ENCODE results near the gene ADCK2.
A peak's percentile ranks its signal among the peaks of the same experiment; 100 is the strongest.
"Not testable (repeated sequence)": the region's sequence is repeated elsewhere in the genome, so short reads cannot be mapped to it uniquely, and the experiment has no call there.

Gene ADCK2

DNA sequence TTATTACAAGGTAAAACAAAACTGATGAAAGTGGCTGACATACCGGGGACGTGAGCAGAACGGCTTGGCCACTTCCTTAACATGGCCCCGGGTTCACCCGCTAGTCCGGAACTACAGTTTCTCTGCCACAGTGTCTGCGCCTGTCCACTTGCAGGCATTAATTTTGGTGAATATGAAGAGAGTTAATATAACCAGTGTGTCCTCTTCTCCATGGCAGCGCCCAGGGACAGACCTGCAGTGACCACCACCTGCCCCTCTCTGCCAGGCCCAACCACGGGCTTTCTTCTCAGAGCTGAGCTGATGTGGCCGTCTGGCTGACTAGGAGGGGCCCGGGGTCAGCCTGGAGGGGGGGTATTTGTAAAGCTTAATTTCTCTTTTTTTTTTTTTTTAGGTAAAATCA, 22.6 kb downstream of the ADCK2 start:
- Histone ChIP-seq H3K27ac (ENCODE audit: low read length) (no peak overlapping the region), H3K4me1 (ENCODE audit: control insufficient read depth, insufficient read depth, low read length) (peaks cover 2% of the 10 kb centered on the region; the same call in 1 of the 2 replicates), H3K36me3 (ENCODE audit: control insufficient read depth, insufficient read depth, low read length) (no peaks in the 10 kb centered on the region), H3K4me3 (ENCODE audit: low read length) (no peak overlapping the region), H3K27me3 (ENCODE audit: control insufficient read depth, insufficient read depth, low read length) (no peaks in the 10 kb centered on the region), H3K9me3 (ENCODE audit: control insufficient read depth, insufficient read depth, low read length) (no peaks in the 10 kb centered on the region)
- no CpG with 5 or more reads among the region's 11 CpGs for WGBS (ENCODE audit: insufficient coverage, insufficient read length)
- DNase-seq (ENCODE audit: low read depth, low spot score) = no peak

GRCh38 chr7:140696024-140696679, 23.4 kb downstream of the ADCK2 start:
- peak; percentile 37 for DNase-seq (ENCODE audit: low read depth, low spot score)
- H3K27ac ChIP-seq (ENCODE audit: low read length) = no peak overlapping the region
- no peaks in the 10 kb centered on the region for H3K27me3 ChIP-seq (ENCODE audit: control insufficient read depth, insufficient read depth, low read length)
- H3K4me3 ChIP-seq (ENCODE audit: low read length) = peak overlapping the region; percentile 54; the same call in 1 of the 2 replicates
- H3K36me3 ChIP-seq (ENCODE audit: control insufficient read depth, insufficient read depth, low read length) = no peaks in the 10 kb centered on the region
- H3K4me1 ChIP-seq (ENCODE audit: control insufficient read depth, insufficient read depth, low read length) = peaks cover 2% of the 10 kb centered on the region; the same call in 1 of the 2 replicates
- no peaks in the 10 kb centered on the region for H3K9me3 ChIP-seq (ENCODE audit: control insufficient read depth, insufficient read depth, low read length)
- no CpG with 5 or more reads among the region's 23 CpGs for WGBS (ENCODE audit: insufficient coverage, insufficient read length)

DNA sequence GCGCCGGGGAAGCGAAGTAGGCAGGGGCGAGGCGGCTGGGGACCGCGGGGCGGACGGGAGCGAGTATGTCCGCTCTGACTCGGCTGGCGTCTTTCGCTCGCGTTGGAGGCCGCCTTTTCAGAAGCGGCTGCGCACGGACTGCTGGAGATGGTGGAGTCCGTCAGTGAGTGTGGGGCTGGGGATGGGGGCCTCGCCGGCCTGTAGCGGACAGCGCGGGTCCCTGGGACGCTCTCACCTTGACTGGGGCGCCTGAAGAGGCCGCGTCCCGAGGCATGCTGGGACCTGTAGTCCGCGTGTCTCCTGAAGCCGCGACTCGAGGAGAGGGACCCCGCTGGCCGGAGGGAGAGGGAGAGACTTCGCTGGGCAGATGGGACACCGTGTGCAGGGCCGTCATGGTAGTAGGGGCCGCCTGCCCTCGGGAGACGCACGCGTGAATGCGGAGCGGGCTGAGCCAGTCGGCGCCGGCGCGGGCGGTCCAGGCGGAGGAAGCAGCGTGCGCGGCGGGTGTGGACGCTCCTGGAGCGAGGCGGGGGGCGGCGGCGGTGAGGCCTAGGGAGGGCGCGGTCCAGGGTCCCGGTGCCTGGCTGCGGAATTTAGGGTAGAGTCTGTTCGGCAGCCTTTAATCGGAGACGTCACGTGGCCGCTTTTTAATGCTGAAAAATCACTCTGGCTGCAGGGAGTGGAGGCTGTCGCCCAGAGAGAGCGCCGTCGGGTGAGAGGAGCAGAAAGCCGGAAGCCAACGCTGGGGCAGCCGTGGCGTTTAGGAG, 24.1 kb downstream of the ADCK2 start, which contains the start of gene NDUFB2:
Gene NDUFB2 (plus strand): TSS at position 29 of the 767 bp plus-strand sequence. CDS start 37 bp downstream, at position 66.
- no CpG with 5 or more reads among the region's 82 CpGs for WGBS (ENCODE audit: insufficient coverage, insufficient read length)
- Histone ChIP-seq H3K4me3 (ENCODE audit: low read length) (peak within 1 kb of the TSS; percentile 54), H3K36me3 (ENCODE audit: control insufficient read depth, insufficient read depth, low read length) (no peaks in the 10 kb centered on the region)

GRCh38 chr7:140697447-140698143, 24.9 kb downstream of the ADCK2 start:
- no peaks in the 10 kb centered on the region for H3K36me3 ChIP-seq (ENCODE audit: control insufficient read depth, insufficient read depth, low read length)
- WGBS (ENCODE audit: insufficient coverage, insufficient read length) = no CpG with 5 or more reads among the region's 24 CpGs
- H3K27ac ChIP-seq (ENCODE audit: low read length) = no peak overlapping the region

More for the DNA sequence above, 24.1 kb downstream of the ADCK2 start, which contains the start of gene NDUFB2:
- Histone ChIP-seq H3K4me1 (ENCODE audit: control insufficient read depth, insufficient read depth, low read length) (peaks cover 2% of the 10 kb centered on the region; the same call in 1 of the 2 replicates), H3K9me3 (ENCODE audit: control insufficient read depth, insufficient read depth, low read length) (no peaks in the 10 kb centered on the region), H3K27me3 (ENCODE audit: control insufficient read depth, insufficient read depth, low read length) (no peaks in the 10 kb centered on the region), H3K27ac (ENCODE audit: low read length) (no peak within 1 kb of the TSS)
- DNase-seq (ENCODE audit: low read depth, low spot score) = peak; percentile 43

GRCh38 chr7:140698477-140698876, 25.7 kb downstream of the ADCK2 start:
- WGBS (ENCODE audit: insufficient coverage, insufficient read length) = 100% methylated on average over 3 of the region's 8 CpGs
- Histone ChIP-seq H3K4me1 (ENCODE audit: control insufficient read depth, insufficient read depth, low read length) (peaks cover 2% of the 10 kb centered on the region; the same call in 1 of the 2 replicates), H3K27me3 (ENCODE audit: control insufficient read depth, insufficient read depth, low read length) (no peaks in the 10 kb centered on the region), H3K9me3 (ENCODE audit: control insufficient read depth, insufficient read depth, low read length) (no peaks in the 10 kb centered on the region), H3K36me3 (ENCODE audit: control insufficient read depth, insufficient read depth, low read length) (no peaks in the 10 kb centered on the region), H3K27ac (ENCODE audit: low read length) (no peak overlapping the region), H3K4me3 (ENCODE audit: low read length) (no peak overlapping the region)
- no peak for DNase-seq (ENCODE audit: low read depth, low spot score)

More at GRCh38 chr7:140697447-140698143, 24.9 kb downstream of the ADCK2 start:
- no peaks in the 10 kb centered on the region for H3K27me3 ChIP-seq (ENCODE audit: control insufficient read depth, insufficient read depth, low read length)
- H3K9me3 ChIP-seq (ENCODE audit: control insufficient read depth, insufficient read depth, low read length) = no peaks in the 10 kb centered on the region
- no peak for DNase-seq (ENCODE audit: low read depth, low spot score)
- peak overlapping the region; percentile 54 for H3K4me3 ChIP-seq (ENCODE audit: low read length)
- peaks cover 2% of the 10 kb centered on the region; the same call in 1 of the 2 replicates for H3K4me1 ChIP-seq (ENCODE audit: control insufficient read depth, insufficient read depth, low read length)

DNA sequence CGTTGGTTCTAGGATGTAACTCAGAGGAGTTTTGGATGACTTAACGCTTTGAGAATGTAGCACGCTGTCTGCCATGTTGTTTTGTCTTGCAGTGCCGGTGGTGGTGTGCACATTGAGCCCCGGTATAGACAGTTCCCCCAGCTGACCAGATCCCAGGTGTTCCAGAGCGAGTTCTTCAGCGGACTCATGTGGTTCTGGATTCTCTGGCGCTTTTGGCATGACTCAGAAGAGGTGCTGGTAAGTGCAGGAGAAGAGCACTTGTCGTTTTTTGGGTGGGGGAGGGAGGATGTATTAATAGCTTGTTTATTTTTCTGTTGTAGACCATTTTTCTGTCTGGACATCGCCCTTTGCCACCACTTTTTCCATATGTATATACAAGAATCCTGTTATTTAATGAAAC, 30.0 kb downstream of the ADCK2 start:
- H3K27ac ChIP-seq (ENCODE audit: low read length) = no peak overlapping the region
- H3K36me3 ChIP-seq (ENCODE audit: control insufficient read depth, insufficient read depth, low read length) = peaks cover 2% of the 10 kb centered on the region; the same call in 1 of the 2 replicates
- no peak overlapping the region for H3K4me3 ChIP-seq (ENCODE audit: low read length)
- no peaks in the 10 kb centered on the region for H3K27me3 ChIP-seq (ENCODE audit: control insufficient read depth, insufficient read depth, low read length)
- no peaks in the 10 kb centered on the region for H3K9me3 ChIP-seq (ENCODE audit: control insufficient read depth, insufficient read depth, low read length)
- DNase-seq (ENCODE audit: low read depth, low spot score) = no peak
- no CpG with 5 or more reads among the region's 10 CpGs for WGBS (ENCODE audit: insufficient coverage, insufficient read length)
- H3K4me1 ChIP-seq (ENCODE audit: control insufficient read depth, insufficient read depth, low read length) = no peaks in the 10 kb centered on the region; the same call in 1 of the 2 replicates

DNA sequence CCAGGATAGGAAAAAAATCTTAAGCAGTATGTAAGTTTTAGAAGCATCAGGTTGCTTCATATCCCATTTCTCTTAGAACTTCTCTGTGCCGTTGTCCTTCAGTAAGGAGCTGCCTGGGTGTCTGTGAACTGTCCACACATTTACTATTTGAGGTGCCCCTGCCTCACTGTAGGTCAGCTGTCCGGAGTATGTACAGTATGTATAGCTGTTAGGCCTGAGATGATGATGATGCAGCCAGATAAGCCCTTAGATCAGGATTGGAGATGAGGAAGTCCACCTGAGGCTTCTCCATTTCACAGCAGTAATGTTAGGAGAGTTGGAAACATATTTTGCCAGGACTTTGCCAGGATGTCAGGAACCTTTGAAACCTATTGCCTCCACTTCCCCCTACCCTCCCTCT, 31.5 kb downstream of the ADCK2 start:
- no peak overlapping the region for H3K4me3 ChIP-seq (ENCODE audit: low read length)
- H3K27ac ChIP-seq (ENCODE audit: low read length) = no peak overlapping the region
- WGBS (ENCODE audit: insufficient coverage, insufficient read length) = no CpG with 5 or more reads among the region's 2 CpGs
- no peak for DNase-seq (ENCODE audit: low read depth, low spot score)
- H3K9me3 ChIP-seq (ENCODE audit: control insufficient read depth, insufficient read depth, low read length) = no peaks in the 10 kb centered on the region
- H3K27me3 ChIP-seq (ENCODE audit: control insufficient read depth, insufficient read depth, low read length) = no peaks in the 10 kb centered on the region
- peaks cover 2% of the 10 kb centered on the region; the same call in 1 of the 2 replicates for H3K36me3 ChIP-seq (ENCODE audit: control insufficient read depth, insufficient read depth, low read length)
- no peaks in the 10 kb centered on the region; the same call in 1 of the 2 replicates for H3K4me1 ChIP-seq (ENCODE audit: control insufficient read depth, insufficient read depth, low read length)

- no peak for DNase-seq (ENCODE audit: low read depth, low spot score)
- H3K4me1 ChIP-seq (ENCODE audit: control insufficient read depth, insufficient read depth, low read length) = no peaks in the 10 kb centered on the region; the same call in 1 of the 2 replicates
- no peak overlapping the region for H3K4me3 ChIP-seq (ENCODE audit: low read length)
- no CpG with 5 or more reads among the region's 5 CpGs for WGBS (ENCODE audit: insufficient coverage, insufficient read length)
- no peaks in the 10 kb centered on the region for H3K27me3 ChIP-seq (ENCODE audit: control insufficient read depth, insufficient read depth, low read length)
- H3K36me3 ChIP-seq (ENCODE audit: control insufficient read depth, insufficient read depth, low read length) = peaks cover 2% of the 10 kb centered on the region; the same call in 1 of the 2 replicates
- H3K27ac ChIP-seq (ENCODE audit: low read length) = no peak overlapping the region
- H3K9me3 ChIP-seq (ENCODE audit: control insufficient read depth, insufficient read depth, low read length) = no peaks in the 10 kb centered on the region
Observed at GRCh38 chr7:140707132-140707531, 34.4 kb downstream of the ADCK2 start.

DNA sequence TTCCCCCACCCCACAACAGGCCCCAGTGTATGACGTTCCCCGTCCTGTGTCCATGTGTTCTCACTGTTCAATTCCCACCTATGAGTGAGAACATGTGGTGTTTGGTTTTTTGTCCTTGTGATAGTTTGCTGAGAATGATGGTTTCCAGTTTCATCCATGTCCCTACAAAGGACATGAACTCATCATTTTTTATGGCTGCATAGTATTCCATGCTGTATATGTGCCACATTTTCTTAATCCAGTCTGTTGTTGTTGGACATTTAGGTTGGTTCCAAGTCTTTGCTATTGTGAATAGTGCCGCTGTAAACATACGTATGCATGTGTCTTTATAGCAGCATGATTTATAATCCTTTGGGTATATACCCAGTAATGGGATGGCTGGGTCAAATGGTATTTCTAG, 36.0 kb downstream of the ADCK2 start:
- H3K9me3 ChIP-seq (ENCODE audit: control insufficient read depth, insufficient read depth, low read length); H3K27me3 ChIP-seq (ENCODE audit: control insufficient read depth, insufficient read depth, low read length); H3K27ac ChIP-seq (ENCODE audit: low read length); H3K4me3 ChIP-seq (ENCODE audit: low read length); DNase-seq (ENCODE audit: low read depth, low spot score); H3K4me1 ChIP-seq (ENCODE audit: control insufficient read depth, insufficient read depth, low read length); H3K36me3 ChIP-seq (ENCODE audit: control insufficient read depth, insufficient read depth, low read length): not testable (repeated sequence)
- no CpG with 5 or more reads among the region's 4 CpGs for WGBS (ENCODE audit: insufficient coverage, insufficient read length)

GRCh38 chr7:140712392-140712791, 39.6 kb downstream of the ADCK2 start:
- not testable (repeated sequence) for H3K27me3 ChIP-seq (ENCODE audit: control insufficient read depth, insufficient read depth, low read length); H3K4me1 ChIP-seq (ENCODE audit: control insufficient read depth, insufficient read depth, low read length); H3K9me3 ChIP-seq (ENCODE audit: control insufficient read depth, insufficient read depth, low read length); H3K27ac ChIP-seq (ENCODE audit: low read length); H3K36me3 ChIP-seq (ENCODE audit: control insufficient read depth, insufficient read depth, low read length); DNase-seq (ENCODE audit: low read depth, low spot score); H3K4me3 ChIP-seq (ENCODE audit: low read length)
